HAP-1 (cell line): ENCODE measurements around the gene KCNK13.
"Not testable (repeated sequence)": the region's sequence is repeated elsewhere in the genome, so short reads cannot be mapped to it uniquely, and the experiment has no call there.

Experiments used
- DNase-seq, 2 experiments: peaks; one replicate each; pipeline ENCODE4 v3.0.0-alpha.2; 2016 to 2020; ENCODE audit warnings: low spot score in 2 of 2
- H3K27me3 ChIP-seq: fragments of 250-450 bp; sonication (Bioruptor Pico); 2 replicates; pipeline ENCODE4 v1.5.1; 2020; ENCODE audit warnings: low read depth, mild to moderate bottlenecking, moderate library complexity
- H3K36me3 ChIP-seq: fragments of 250-450 bp; sonication (Bioruptor Pico); replicated peaks from 2 replicates; pipeline ENCODE4 v1.5.1; 2020; ENCODE audit warnings: mild to moderate bottlenecking
- H3K4me1 ChIP-seq: fragments of 250-450 bp; sonication (Bioruptor Pico); 2 replicates; pipeline ENCODE4 v1.5.1; 2020; ENCODE audit warnings: mild to moderate bottlenecking
- H3K4me3 ChIP-seq: fragments of 250-450 bp; sonication (Bioruptor Pico); 2 replicates; pipeline ENCODE4 v1.5.1; 2020; ENCODE audit warnings: mild to moderate bottlenecking, moderate library complexity
- H3K9me3 ChIP-seq: fragments of 250-450 bp; sonication (Bioruptor Pico); 2 replicates; pipeline ENCODE4 v1.5.1; 2020; ENCODE audit warnings: mild to moderate bottlenecking, moderate library complexity
- in situ Hi-C: fragments of 300-500 bp; cut with MboI; formaldehyde crosslinking; loops from 3 replicates; pipeline ENCODE4 v1.14.3; 2020; ENCODE audit warnings: low sequenced_read_pairs, inconsistent platforms, mixed read lengths

KCNK13 gene

DNA sequence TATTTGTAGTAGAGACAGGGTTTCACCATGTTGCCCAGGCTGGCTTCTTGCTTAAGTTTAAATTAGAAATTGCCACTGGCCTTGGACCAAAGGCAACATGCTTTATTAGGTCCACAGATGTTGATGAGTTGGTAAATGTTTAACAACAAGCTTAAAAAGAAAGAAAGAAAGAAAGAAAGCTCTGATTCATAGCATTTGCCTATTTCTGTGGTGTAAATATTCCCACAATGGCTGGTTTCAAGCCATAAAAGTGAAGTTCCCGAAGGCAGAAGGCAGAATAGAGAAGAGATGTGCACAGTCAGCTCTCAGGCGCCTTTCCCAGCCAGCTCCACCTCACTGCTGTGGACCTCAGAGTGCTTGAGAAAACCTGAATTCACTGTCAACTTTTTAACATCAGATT, 26.4 kb downstream of the KCNK13 start:
- Histone ChIP-seq H3K9me3 (no peaks in the 10 kb centered on the region; the same call in 1 of the 2 replicates), H3K4me3 (no peak overlapping the region), H3K4me1 (peaks cover 14% of the 10 kb centered on the region), H3K27me3 (peaks cover 6% of the 10 kb centered on the region; the same call in 1 of the 2 replicates), H3K36me3 (no peaks in the 10 kb centered on the region)
- no peak for DNase-seq
- in situ Hi-C loops: no loop called here

DNA sequence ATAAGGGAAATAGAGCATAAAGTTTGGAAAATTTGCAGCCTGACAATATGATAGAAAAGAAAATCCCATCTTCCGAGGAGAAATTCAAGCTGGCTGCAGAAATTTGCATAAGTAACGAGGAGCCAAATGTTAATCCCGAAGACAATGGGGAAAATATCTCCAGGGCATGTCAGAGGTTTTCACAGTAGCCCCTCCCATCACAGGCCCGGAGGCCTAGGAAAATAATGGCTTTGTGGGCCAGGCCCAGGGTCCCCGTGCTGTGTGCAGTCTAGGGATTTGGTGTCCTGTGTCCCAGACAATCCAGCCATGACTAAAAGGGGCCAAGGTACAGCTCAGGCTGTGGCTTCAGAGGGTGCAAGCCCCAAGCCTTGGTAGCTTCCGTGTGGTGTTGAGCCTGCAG, 27.7 kb downstream of the KCNK13 start:
- H3K27me3 ChIP-seq, H3K9me3 ChIP-seq, H3K36me3 ChIP-seq, H3K4me3 ChIP-seq, in situ Hi-C loops: not testable (repeated sequence)
- peaks cover 14% of the 10 kb centered on the region for H3K4me1 ChIP-seq
- DNase-seq: peak; percentile 56 to 79

DNA sequence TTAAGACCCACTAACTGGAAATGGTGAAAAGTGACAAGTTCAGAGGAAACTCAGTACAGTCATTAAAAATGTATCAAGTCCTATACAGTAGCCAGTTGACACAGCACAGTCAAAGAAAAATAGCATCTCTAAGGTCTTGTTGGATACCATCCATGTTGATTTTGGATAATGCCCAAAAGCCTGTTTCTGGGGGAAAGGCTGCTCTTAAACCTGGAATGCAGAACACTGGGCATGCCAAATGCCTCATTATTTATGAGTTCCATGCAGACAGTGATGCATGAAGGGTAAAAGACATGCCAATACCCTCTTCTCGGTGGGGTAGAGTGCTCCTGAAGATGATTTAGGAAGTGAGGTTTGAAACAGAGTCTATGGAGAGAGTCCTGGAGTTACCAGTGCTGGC, 29.6 kb downstream of the KCNK13 start:
- Histone ChIP-seq H3K4me1 (peaks cover 14% of the 10 kb centered on the region), H3K9me3 (no peaks in the 10 kb centered on the region; the same call in 1 of the 2 replicates), H3K4me3 (no peak overlapping the region), H3K36me3 (no peaks in the 10 kb centered on the region), H3K27me3 (no peaks in the 10 kb centered on the region)
- DNase-seq: no peak
- in situ Hi-C loops: no loop called here

DNA sequence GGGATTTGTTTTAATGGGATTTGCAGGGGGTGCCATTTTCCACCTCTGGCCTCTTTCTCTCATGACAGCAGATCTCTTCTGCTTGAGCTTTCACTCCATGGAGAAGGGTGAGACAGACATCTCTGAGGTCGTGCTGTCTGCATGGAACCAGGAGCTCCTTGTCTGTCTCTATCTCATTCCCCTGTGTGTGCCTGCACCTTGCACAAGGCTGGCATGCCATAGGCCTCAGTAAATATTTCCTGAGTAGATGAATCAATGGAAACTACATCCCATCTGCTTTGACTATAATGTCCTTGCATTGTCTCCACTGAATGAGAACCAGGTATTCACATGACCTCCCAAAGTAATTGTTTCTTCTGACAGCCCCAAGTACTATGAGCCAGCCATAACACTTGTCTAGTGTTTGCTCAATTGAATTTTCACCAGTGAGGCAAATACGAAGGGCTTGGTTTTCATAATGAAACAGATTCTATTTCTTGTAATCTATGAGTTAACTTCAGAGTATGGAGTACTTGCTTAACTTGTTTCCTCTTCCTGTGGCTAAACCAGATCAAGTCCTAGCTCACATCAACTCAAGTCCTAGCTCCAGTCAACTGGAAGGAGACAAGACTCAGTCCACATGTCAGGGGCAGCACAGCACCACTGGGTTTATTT, 32.3 kb downstream of the KCNK13 start:
- H3K27me3 ChIP-seq: no peaks in the 10 kb centered on the region
- no peaks in the 10 kb centered on the region for H3K9me3 ChIP-seq
- H3K4me1 ChIP-seq: peaks cover 9% of the 10 kb centered on the region
- DNase-seq: no peak
- H3K36me3 ChIP-seq: no peaks in the 10 kb centered on the region
- H3K4me3 ChIP-seq: no peak overlapping the region
- in situ Hi-C loops: no loop called here

GRCh38 chr14:90095096-90095495, 33.3 kb downstream of the KCNK13 start:
- H3K4me1 ChIP-seq: no peaks in the 10 kb centered on the region
- H3K27me3 ChIP-seq: no peaks in the 10 kb centered on the region
- H3K36me3 ChIP-seq: no peaks in the 10 kb centered on the region
- in situ Hi-C loops: no loop called here
- H3K9me3 ChIP-seq: no peaks in the 10 kb centered on the region
- H3K4me3 ChIP-seq: no peak overlapping the region
- DNase-seq: no peak

GRCh38 chr14:90096566-90096965, 34.8 kb downstream of the KCNK13 start:
- Histone ChIP-seq H3K4me1 (no peaks in the 10 kb centered on the region), H3K27me3 (no peaks in the 10 kb centered on the region), H3K4me3 (no peak overlapping the region), H3K36me3 (no peaks in the 10 kb centered on the region), H3K9me3 (no peaks in the 10 kb centered on the region)
- DNase-seq: no peak
- in situ Hi-C loops: no loop called here

DNA sequence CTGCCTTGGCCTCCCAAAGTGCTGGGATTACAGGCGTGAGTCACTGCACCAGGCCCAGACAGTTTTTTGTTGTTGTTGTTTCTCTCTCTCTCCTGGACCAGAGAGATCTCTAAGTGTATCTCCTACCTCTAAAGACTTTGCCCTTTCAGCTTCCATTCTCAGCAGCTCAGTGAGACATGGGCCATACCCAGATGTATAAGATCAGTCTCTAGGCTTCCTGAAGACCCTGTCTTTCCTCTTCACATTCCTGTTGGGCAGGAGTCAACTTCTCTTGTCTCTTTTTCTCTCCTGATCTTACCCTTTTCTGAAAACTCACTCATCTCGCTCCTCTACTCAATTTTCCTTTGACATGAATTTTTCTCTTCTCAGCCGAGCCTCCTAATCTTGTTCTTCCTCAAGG, 42.0 kb downstream of the KCNK13 start:
- H3K27me3 ChIP-seq: no peaks in the 10 kb centered on the region
- no peaks in the 10 kb centered on the region for H3K36me3 ChIP-seq
- H3K4me3 ChIP-seq: no peak overlapping the region
- no peaks in the 10 kb centered on the region for H3K4me1 ChIP-seq
- in situ Hi-C loops: no loop called here
- no peaks in the 10 kb centered on the region for H3K9me3 ChIP-seq
- DNase-seq: no peak

GRCh38 chr14:90105756-90106155, 44.0 kb downstream of the KCNK13 start:
- no peaks in the 10 kb centered on the region for H3K27me3 ChIP-seq
- DNase-seq: no peak
- in situ Hi-C loops: no loop called here

DNA sequence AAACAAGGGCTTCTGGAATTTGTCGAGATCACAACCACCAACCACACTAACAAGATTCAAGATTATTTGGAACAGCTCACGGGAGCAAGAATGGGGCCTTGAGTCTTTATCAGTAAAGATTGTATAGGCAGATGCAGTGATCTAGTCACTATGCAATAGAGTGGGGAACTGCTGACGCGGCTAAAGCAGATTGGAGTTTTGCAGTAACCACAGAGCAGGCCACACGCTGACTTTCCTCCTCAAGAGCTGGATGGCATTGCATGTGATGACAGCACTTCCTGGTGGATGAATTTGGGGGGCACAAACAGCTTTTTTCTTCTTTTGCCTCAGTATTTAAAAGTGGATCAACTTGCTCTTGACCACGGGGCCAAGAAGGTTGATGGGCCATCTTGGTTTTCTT, 46.0 kb downstream of the KCNK13 start:
- H3K36me3 ChIP-seq: no peaks in the 10 kb centered on the region
- no peak for DNase-seq
- H3K9me3 ChIP-seq: no peaks in the 10 kb centered on the region
- H3K4me1 ChIP-seq: no peaks in the 10 kb centered on the region
- no peak overlapping the region for H3K4me3 ChIP-seq
- in situ Hi-C loops: no loop called here
- no peaks in the 10 kb centered on the region for H3K27me3 ChIP-seq

More at GRCh38 chr14:90105756-90106155, 44.0 kb downstream of the KCNK13 start:
- H3K9me3 ChIP-seq: no peaks in the 10 kb centered on the region
- H3K4me1 ChIP-seq: no peaks in the 10 kb centered on the region
- no peaks in the 10 kb centered on the region for H3K36me3 ChIP-seq
- no peak overlapping the region for H3K4me3 ChIP-seq

GRCh38 chr14:90109858-90110257, 48.1 kb downstream of the KCNK13 start:
- Histone ChIP-seq H3K36me3 (no peaks in the 10 kb centered on the region), H3K4me3 (no peak overlapping the region), H3K4me1 (no peaks in the 10 kb centered on the region), H3K27me3 (no peaks in the 10 kb centered on the region), H3K9me3 (no peaks in the 10 kb centered on the region)
- in situ Hi-C loops: no loop called here
- DNase-seq: no peak

- H3K4me3 ChIP-seq: no peak overlapping the region
Measured at GRCh38 chr14:90111895-90112534, 50.2 kb downstream of the KCNK13 start.

GRCh38 chr14:90114554-90114953, 52.8 kb downstream of the KCNK13 start:
- Histone ChIP-seq H3K9me3 (no peaks in the 10 kb centered on the region), H3K4me3 (no peak overlapping the region), H3K4me1 (no peaks in the 10 kb centered on the region), H3K36me3 (no peaks in the 10 kb centered on the region), H3K27me3 (peaks cover 3% of the 10 kb centered on the region; the same call in 1 of the 2 replicates)
- in situ Hi-C loops: no loop called here
- no peak for DNase-seq

More at GRCh38 chr14:90111895-90112534, 50.2 kb downstream of the KCNK13 start:
- Histone ChIP-seq H3K9me3 (no peaks in the 10 kb centered on the region), H3K27me3 (peaks cover 3% of the 10 kb centered on the region; the same call in 1 of the 2 replicates), H3K4me1 (no peaks in the 10 kb centered on the region), H3K36me3 (no peaks in the 10 kb centered on the region)
- in situ Hi-C loops: no loop called here
- no peak for DNase-seq

DNA sequence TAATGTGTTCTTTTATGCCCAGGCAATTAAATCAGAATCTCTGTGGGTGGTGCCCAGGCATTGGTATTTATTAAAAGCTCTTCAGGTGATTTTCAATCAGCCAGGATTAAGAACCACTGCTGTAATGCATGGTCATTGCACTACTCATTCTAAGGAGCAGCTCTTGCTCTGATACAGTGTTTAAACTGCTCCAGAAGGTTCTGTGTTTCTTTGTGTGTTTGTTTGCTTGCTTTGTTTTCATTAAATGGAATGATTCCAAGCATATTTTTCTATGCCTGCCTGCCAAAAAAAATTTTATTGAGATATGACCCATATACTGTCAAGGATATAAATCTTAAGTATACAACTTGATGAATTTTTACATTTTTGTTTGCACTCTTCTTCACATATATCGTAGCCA, 54.0 kb downstream of the KCNK13 start:
- no peaks in the 10 kb centered on the region for H3K36me3 ChIP-seq
- no peaks in the 10 kb centered on the region for H3K4me1 ChIP-seq
- no peak for DNase-seq
- H3K9me3 ChIP-seq: no peaks in the 10 kb centered on the region
- no peak overlapping the region for H3K4me3 ChIP-seq
- peaks cover 3% of the 10 kb centered on the region; the same call in 1 of the 2 replicates for H3K27me3 ChIP-seq
- in situ Hi-C loops: no loop called here

DNA sequence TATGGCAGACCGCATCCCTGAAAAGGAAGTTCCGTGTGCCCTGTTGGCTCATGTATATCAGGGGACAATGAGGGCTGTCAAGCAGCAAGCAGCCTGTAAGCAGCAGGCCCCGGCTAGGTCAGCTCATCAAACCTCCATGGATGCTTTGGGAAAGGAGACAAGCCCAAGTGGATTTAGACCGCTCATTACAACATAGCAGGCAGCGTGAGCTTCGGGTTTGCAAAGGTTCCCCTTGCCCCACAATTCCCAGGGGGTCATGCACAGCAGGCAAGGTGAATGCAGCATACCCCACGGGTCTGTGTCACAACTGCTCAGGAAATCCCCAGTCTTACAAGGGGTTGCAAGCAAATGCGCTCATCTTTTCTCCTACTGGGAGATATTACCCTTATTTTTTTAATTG, 54.6 kb downstream of the KCNK13 start:
- in situ Hi-C loops: no loop called here
- DNase-seq: no peak
- H3K9me3 ChIP-seq: no peaks in the 10 kb centered on the region
- no peaks in the 10 kb centered on the region for H3K36me3 ChIP-seq
- no peaks in the 10 kb centered on the region for H3K4me1 ChIP-seq
- peaks cover 3% of the 10 kb centered on the region; the same call in 1 of the 2 replicates for H3K27me3 ChIP-seq
- no peak overlapping the region for H3K4me3 ChIP-seq
